Stimulated activated CD8-positive, alpha-beta memory T cell treated with anti-CD3 and anti-CD28 coated beads, Interleukin-7, amount 100 ng/mL, for 1 hour (primary cell): ENCODE data around the gene ENTREP3.
"Not testable (repeated sequence)": the region's sequence is repeated elsewhere in the genome, so short reads cannot be mapped to it uniquely, and the experiment has no call there.

Experiments used
- DNase-seq, 2 donors: peaks; one replicate each; pipeline ENCODE4 v3.0.0-alpha.2; 2020; ENCODE audit warnings: low read depth in 2 of 2

The ENTREP3 gene

GRCh38 chr1:155223047-155223446, 32.2 kb downstream of the ENTREP3 start:
- no peak for DNase-seq

- not testable (repeated sequence) for DNase-seq
Observed at GRCh38 chr1:155220211-155220965, 34.9 kb downstream of the ENTREP3 start.

- DNase-seq = no peak
Observed at GRCh38 chr1:155219592-155220031, 35.7 kb downstream of the ENTREP3 start.

- DNase-seq = no peak
Observed at GRCh38 chr1:155218854-155219591, 36.3 kb downstream of the ENTREP3 start.

- DNase-seq = not testable (repeated sequence)
Observed at GRCh38 chr1:155214702-155215101, 40.6 kb downstream of the ENTREP3 start.

- not testable (repeated sequence) for DNase-seq
Observed at GRCh38 chr1:155212051-155212440, 43.2 kb downstream of the ENTREP3 start.

- DNase-seq = not testable (repeated sequence)
Observed at GRCh38 chr1:155211381-155212050, 43.8 kb downstream of the ENTREP3 start.

- DNase-seq = no peak
Observed at GRCh38 chr1:155210314-155211104, 44.8 kb downstream of the ENTREP3 start.

- DNase-seq = no peak
Observed at GRCh38 chr1:155209312-155209721, 46.0 kb downstream of the ENTREP3 start.

- peak; percentile 70 to 73 for DNase-seq
Observed at GRCh38 chr1:155208541-155209311, 46.6 kb downstream of the ENTREP3 start, which contains the start of gene MTX1. TSS of gene MTX1 (plus strand) at chr1:155208695. CDS start at chr1:155208805, 110 bp downstream.

- DNase-seq = no peak
Observed at GRCh38 chr1:155207806-155208540, 47.3 kb downstream of the ENTREP3 start, which contains the start of gene THBS3. TSS of gene THBS3 (minus strand) at chr1:155207897. CDS start at chr1:155207876, 21 bp downstream.

- DNase-seq = peak; percentile 85 to 92
Observed at GRCh38 chr1:155206891-155207805, 48.1 kb downstream of the ENTREP3 start.

- no peak for DNase-seq
Observed at GRCh38 chr1:155205969-155206593, 49.2 kb downstream of the ENTREP3 start.

GRCh38 chr1:155205035-155205434, 50.2 kb downstream of the ENTREP3 start:
- no peak for DNase-seq

- no peak for DNase-seq
Observed at GRCh38 chr1:155202731-155203515, 52.4 kb downstream of the ENTREP3 start.

- no peak for DNase-seq
Observed at GRCh38 chr1:155202198-155202597, 53.1 kb downstream of the ENTREP3 start.

- DNase-seq = no peak
Observed at GRCh38 chr1:155200920-155201319, 54.4 kb downstream of the ENTREP3 start.
